Measurements from ENCODE around the gene DGCR6.
"Not testable (repeated sequence)": the region's sequence is repeated elsewhere in the genome, so short reads cannot be mapped to it uniquely, and the experiment has no call there.

The DGCR6 gene

GRCh38 chr22:18905540-18906409 lies at the start of gene DGCR6:
TSS of gene DGCR6 (plus strand) at chr22:18906320. CDS start at chr22:18906375, 55 bp downstream.
- H3K4me3 ChIP-seq (ENCODE audit: low read length): no peak within 1 kb of the TSS
- no peak for DNase-seq (ENCODE audit: low read depth)
- TF ChIP-seq CTCF (conservative IDR thresholded peaks at IDR 0.05; ENCODE audit: low read length): no peak

GRCh38 chr22:18859314-18859713 lies 46.8 kb upstream of the DGCR6 start:
- DNase-seq (ENCODE audit: low read depth): not testable (repeated sequence)

GRCh38 chr22:18881260-18881659 lies 24.9 kb upstream of the DGCR6 start:
- H3K4me3 ChIP-seq (ENCODE audit: low read length); DNase-seq (ENCODE audit: low read depth): not testable (repeated sequence)

More at GRCh38 chr22:18859314-18859713, 46.8 kb upstream of the DGCR6 start:
- not testable (repeated sequence) for H3K4me3 ChIP-seq (ENCODE audit: low read length)

- DNase-seq (ENCODE audit: low read depth); H3K4me3 ChIP-seq (ENCODE audit: low read length): not testable (repeated sequence)
Measured at GRCh38 chr22:18884465-18884864, 21.7 kb upstream of the DGCR6 start.

GRCh38 chr22:18888115-18888514 lies 18.0 kb upstream of the DGCR6 start:
- no peak overlapping the region for H3K4me3 ChIP-seq (ENCODE audit: low read length)
- DNase-seq (ENCODE audit: low read depth): no peak
- TF ChIP-seq CTCF (conservative IDR thresholded peaks at IDR 0.05; ENCODE audit: low read length): no peak

GRCh38 chr22:18890510-18891192 lies 15.5 kb upstream of the DGCR6 start:
- DNase-seq (ENCODE audit: low read depth); H3K4me3 ChIP-seq (ENCODE audit: low read length): not testable (repeated sequence)

GRCh38 chr22:18893775-18894174 lies 12.3 kb upstream of the DGCR6 start:
- not testable (repeated sequence) for DNase-seq (ENCODE audit: low read depth); H3K4me3 ChIP-seq (ENCODE audit: low read length)

GRCh38 chr22:18896037-18896657 lies 10.0 kb upstream of the DGCR6 start:
- not testable (repeated sequence) for DNase-seq (ENCODE audit: low read depth)

GRCh38 chr22:18906410-18906745 lies 258 bp downstream of the DGCR6 start:
- DNase-seq (ENCODE audit: low read depth); H3K4me3 ChIP-seq (ENCODE audit: low read length): not testable (repeated sequence)

More at GRCh38 chr22:18896037-18896657, 10.0 kb upstream of the DGCR6 start:
- not testable (repeated sequence) for H3K4me3 ChIP-seq (ENCODE audit: low read length)

GRCh38 chr22:18906896-18907295 lies 776 bp downstream of the DGCR6 start:
- TF ChIP-seq CTCF (conservative IDR thresholded peaks at IDR 0.05; ENCODE audit: low read length): no peak

GRCh38 chr22:18909556-18909955 lies 3.4 kb downstream of the DGCR6 start:
- TF ChIP-seq CTCF (conservative IDR thresholded peaks at IDR 0.05; ENCODE audit: low read length): no peak
- H3K4me3 ChIP-seq (ENCODE audit: low read length): no peak overlapping the region
- DNase-seq (ENCODE audit: low read depth): no peak

More at GRCh38 chr22:18906896-18907295, 776 bp downstream of the DGCR6 start:
- H3K4me3 ChIP-seq (ENCODE audit: low read length): no peak overlapping the region
- no peak for DNase-seq (ENCODE audit: low read depth)

- not testable (repeated sequence) for DNase-seq (ENCODE audit: low read depth); H3K4me3 ChIP-seq (ENCODE audit: low read length)
Measured at GRCh38 chr22:18911535-18911934, 5.4 kb downstream of the DGCR6 start.

GRCh38 chr22:18912264-18912946 lies 6.3 kb downstream of the DGCR6 start:
- not testable (repeated sequence) for DNase-seq (ENCODE audit: low read depth); H3K4me3 ChIP-seq (ENCODE audit: low read length)

GRCh38 chr22:18914558-18914957 lies 8.4 kb downstream of the DGCR6 start:
- not testable (repeated sequence) for H3K4me3 ChIP-seq (ENCODE audit: low read length); DNase-seq (ENCODE audit: low read depth)

Measured in AG10803 (cell line).